Neural crest cell (in vitro differentiated cells): Measurements from ENCODE around the gene TDRD3. TPM values are rescaled to one million over a fixed set of nuclear protein-coding genes. Genes with fewer than 3 reads are reported as not detected.
"Not testable (repeated sequence)": the region's sequence is repeated elsewhere in the genome, so short reads cannot be mapped to it uniquely, and the experiment has no call there.

Experiments
- DNase-seq: peaks from one replicate; pipeline ENCODE4 v3.0.0; 2021; ENCODE audit warnings: low read depth, mixed read lengths, low spot score
- H3K27ac Mint-ChIP-seq: one replicate; pipeline ENCODE4 v1.8.0; 2021; ENCODE audit warnings: mild to moderate bottlenecking, mixed read lengths; ENCODE audit not compliant: unreplicated experiment
- H3K27me3 Mint-ChIP-seq: 2 replicates; pipeline ENCODE4 v1.8.0; 2021; ENCODE audit warnings: low read depth, mild to moderate bottlenecking, mixed read lengths
- H3K36me3 Mint-ChIP-seq: 2 replicates; pipeline ENCODE4 v1.8.0; 2021; ENCODE audit warnings: low read depth, mild to moderate bottlenecking, mixed read lengths
- H3K4me1 Mint-ChIP-seq: 2 replicates; pipeline ENCODE4 v1.8.0; 2021; ENCODE audit warnings: mixed read lengths
- H3K4me3 Mint-ChIP-seq: one replicate; pipeline ENCODE4 v1.8.0; 2021; ENCODE audit warnings: mild to moderate bottlenecking, mixed read lengths
- H3K9me3 Mint-ChIP-seq: 2 replicates; pipeline ENCODE4 v1.8.0; 2021; ENCODE audit warnings: mixed read lengths
- total RNA-seq: library from RNA; stranded (reverse); gene quantifications from 2 replicates; pipeline ENCODE4 v1.2.1, GENCODE V29; 2021
- TF ChIP-seq, protein P1 (sequence below): fragments of 200-600 bp; sonication (generic); conservative IDR thresholded peaks from 2 replicates; pipeline ENCODE4 v1.5.0; 2021; ENCODE audit warnings: antibody characterized with exemption, mild to moderate bottlenecking

The TDRD3 gene
- total RNA-seq, 1 donor from 2014 or later, result 20.3 TPM

DNA sequence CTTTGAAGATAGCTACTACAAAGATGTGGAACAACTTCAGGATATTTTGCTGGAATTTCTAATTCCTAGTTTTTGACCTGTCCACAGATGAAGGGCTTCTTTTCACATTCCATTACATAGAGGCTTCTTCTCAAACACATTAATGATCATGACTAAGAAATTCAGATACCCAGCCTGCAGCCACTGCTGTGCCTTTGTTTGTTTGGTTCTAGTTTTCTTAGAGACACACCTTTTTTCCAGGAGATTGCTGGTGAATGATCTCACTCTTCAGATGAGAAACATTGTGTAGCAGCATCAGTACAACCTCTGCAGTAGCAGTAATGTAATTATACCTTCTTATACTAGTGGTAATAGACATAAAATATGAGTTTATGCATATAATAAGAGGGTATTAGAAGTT lies 5.0 kb downstream of the TDRD3 start:
- Mint-ChIP-seq H3K27me3 (no peaks in the 10 kb centered on the region), H3K4me3 (no peak overlapping the region)

DNA sequence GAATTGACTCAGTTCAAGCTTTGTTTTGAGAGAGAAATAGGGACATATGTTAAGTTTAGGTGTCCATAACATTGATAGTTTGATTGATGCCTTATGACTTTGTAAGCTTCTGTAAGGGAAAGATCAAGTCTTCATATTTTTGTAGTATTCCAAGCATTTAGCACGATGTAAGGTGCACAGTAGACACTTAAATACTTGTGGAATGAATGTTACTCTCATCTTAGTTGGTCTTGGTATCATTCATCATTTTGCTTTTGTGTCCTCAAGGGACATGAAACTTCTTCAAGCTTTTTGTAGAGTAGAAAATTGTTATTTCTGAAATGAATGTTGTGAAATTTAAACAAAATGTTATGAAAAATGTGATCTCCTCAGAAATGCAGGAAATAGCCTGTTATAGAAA lies 10.1 kb downstream of the TDRD3 start:
- Mint-ChIP-seq H3K4me3 (no peak overlapping the region), H3K36me3 (peaks cover 33% of the 10 kb centered on the region), H3K27me3 (no peaks in the 10 kb centered on the region), H3K9me3 (peaks cover 16% of the 10 kb centered on the region), H3K4me1 (peaks cover 7% of the 10 kb centered on the region), H3K27ac (no peak overlapping the region)
- DNase-seq, result no peak
- TF ChIP-seq, protein P1, sequence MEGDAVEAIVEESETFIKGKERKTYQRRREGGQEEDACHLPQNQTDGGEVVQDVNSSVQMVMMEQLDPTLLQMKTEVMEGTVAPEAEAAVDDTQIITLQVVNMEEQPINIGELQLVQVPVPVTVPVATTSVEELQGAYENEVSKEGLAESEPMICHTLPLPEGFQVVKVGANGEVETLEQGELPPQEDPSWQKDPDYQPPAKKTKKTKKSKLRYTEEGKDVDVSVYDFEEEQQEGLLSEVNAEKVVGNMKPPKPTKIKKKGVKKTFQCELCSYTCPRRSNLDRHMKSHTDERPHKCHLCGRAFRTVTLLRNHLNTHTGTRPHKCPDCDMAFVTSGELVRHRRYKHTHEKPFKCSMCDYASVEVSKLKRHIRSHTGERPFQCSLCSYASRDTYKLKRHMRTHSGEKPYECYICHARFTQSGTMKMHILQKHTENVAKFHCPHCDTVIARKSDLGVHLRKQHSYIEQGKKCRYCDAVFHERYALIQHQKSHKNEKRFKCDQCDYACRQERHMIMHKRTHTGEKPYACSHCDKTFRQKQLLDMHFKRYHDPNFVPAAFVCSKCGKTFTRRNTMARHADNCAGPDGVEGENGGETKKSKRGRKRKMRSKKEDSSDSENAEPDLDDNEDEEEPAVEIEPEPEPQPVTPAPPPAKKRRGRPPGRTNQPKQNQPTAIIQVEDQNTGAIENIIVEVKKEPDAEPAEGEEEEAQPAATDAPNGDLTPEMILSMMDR, result no peak

More for the DNA sequence above, 5.0 kb downstream of the TDRD3 start:
- H3K4me1 Mint-ChIP-seq, result peaks cover 21% of the 10 kb centered on the region
- TF ChIP-seq, protein P1, result no peak
- DNase-seq, result no peak
- no peak overlapping the region for H3K27ac Mint-ChIP-seq
- peaks cover 6% of the 10 kb centered on the region for H3K9me3 Mint-ChIP-seq
- peaks cover 13% of the 10 kb centered on the region for H3K36me3 Mint-ChIP-seq

DNA sequence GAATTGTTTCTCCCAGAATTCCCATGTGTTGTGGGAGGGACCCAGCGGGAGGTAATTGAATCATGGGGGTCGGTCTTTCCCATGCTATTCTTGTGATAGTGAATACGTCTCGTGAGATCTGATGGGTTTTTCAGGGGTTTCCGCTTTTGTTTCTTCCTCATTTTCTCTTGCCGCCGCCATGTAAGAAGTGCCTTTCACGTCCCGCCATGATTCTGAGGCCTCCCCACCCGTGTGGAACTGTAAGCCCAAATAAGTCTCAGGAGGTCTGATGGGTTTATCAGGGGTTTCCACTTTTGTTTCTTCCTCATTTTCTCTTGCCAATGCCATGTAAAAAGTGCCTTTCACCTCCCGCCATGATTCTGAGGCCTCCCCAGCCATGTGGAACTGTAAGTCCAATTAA lies 10.8 kb downstream of the TDRD3 start:
- Mint-ChIP-seq H3K36me3 (peaks cover 33% of the 10 kb centered on the region), H3K9me3 (peaks cover 16% of the 10 kb centered on the region)
- not testable (repeated sequence) for DNase-seq, H3K4me3 Mint-ChIP-seq, H3K27me3 Mint-ChIP-seq, H3K27ac Mint-ChIP-seq, H3K4me1 Mint-ChIP-seq

DNA sequence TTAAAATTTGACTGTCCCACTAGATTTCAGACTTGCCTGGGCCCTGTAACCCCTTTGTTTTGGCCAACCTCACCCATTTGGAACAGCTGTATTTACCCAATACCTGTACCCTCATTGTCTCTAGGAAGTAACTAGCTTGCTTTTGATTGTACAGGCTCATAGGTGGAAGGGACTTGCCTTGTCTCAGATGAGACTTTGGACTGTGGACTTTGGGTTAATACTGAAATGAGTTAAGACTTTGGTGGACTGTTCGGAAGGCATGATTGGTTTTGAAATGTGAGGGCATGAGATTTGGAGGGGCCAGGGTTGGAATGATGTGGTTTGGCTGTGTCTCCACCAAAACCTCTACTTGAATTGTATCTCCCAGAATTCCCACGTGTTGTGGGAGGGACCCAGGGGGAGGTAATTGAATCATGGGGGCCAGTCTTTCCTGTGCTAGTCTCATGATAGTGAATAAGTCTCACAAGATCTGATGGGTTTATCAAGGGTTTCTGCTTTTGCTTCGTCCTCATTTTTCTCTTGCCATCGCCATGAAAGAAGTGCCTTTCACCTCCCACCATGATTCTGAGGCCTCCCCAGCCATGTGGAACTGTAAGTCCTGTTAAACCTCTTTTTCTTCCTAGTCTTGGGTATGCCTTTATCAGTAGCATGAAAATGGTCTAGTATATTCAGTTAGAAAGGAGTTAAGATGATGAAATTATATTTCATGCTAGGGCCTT lies 12.7 kb downstream of the TDRD3 start:
- not testable (repeated sequence) for H3K27me3 Mint-ChIP-seq, H3K4me3 Mint-ChIP-seq, H3K27ac Mint-ChIP-seq, DNase-seq, H3K4me1 Mint-ChIP-seq
- H3K36me3 Mint-ChIP-seq, result peaks cover 33% of the 10 kb centered on the region
- peaks cover 16% of the 10 kb centered on the region for H3K9me3 Mint-ChIP-seq

DNA sequence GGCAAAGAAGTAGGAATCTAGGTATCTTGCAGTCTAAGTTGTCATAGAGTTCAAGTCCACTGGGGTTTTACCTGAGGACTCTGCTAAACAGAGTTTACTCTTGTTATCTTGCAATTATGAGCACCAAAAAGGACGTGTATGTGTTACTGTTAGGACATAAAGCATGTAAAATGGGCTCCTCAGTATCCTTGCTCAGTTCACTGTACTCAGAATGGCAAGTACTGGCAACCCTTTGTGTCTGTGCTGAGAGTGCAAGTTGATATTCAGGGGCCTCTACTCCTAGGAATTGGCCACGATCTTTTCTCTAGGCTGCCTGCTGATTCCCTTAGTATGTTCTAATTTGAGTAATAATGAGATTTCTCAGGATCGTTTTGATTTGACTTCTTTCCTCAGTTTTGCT lies 13.3 kb downstream of the TDRD3 start:
- Mint-ChIP-seq H3K27me3 (no peaks in the 10 kb centered on the region), H3K27ac (no peak overlapping the region), H3K4me1 (peaks cover 7% of the 10 kb centered on the region), H3K4me3 (no peak overlapping the region), H3K9me3 (peaks cover 14% of the 10 kb centered on the region), H3K36me3 (peaks cover 29% of the 10 kb centered on the region)
- TF ChIP-seq, protein P1, result no peak
- DNase-seq, result no peak

DNA sequence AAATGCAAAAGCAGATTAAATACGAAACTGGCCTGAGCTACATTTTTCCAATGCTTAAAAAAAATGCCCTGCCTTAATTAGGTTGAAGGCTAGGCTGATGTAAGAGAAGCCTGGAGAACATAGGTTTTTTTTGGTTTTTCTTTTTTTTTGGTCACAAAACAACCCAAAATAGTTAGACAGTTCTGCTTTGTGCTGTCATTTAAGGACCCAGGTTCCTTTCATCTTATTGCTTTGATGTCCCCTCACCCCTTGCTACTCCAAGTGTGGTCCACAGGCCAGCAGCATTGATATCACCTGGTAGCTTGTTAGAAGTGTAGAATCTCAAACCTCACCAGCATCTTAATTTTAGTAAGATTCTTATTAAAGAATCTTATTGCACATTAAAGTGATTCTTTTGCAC lies 14.4 kb downstream of the TDRD3 start:
- peaks cover 7% of the 10 kb centered on the region for H3K4me1 Mint-ChIP-seq
- H3K27me3 Mint-ChIP-seq, result no peaks in the 10 kb centered on the region
- H3K4me3 Mint-ChIP-seq, result no peak overlapping the region
- TF ChIP-seq, protein P1, result no peak
- H3K27ac Mint-ChIP-seq, result no peak overlapping the region
- peaks cover 10% of the 10 kb centered on the region for H3K9me3 Mint-ChIP-seq
- H3K36me3 Mint-ChIP-seq, result peaks cover 22% of the 10 kb centered on the region
- DNase-seq, result no peak
